ENCODE data around the gene GMEB2. TPM values are rescaled to one million over a fixed set of nuclear protein-coding genes. Genes with fewer than 3 reads are reported as not detected.
"Not testable (repeated sequence)": the region's sequence is repeated elsewhere in the genome, so short reads cannot be mapped to it uniquely, and the experiment has no call there.

The GMEB2 gene
- total and polyA plus RNA-seq, 10 of the 15 experiments (the other 5 are each of a cell fraction or from before 2014, with no cell fraction given) = 0.08 to 15.1 (median 6.9) TPM

GRCh38 chr20:63571087-63571478, 55.8 kb downstream of the GMEB2 start:
- ATAC-seq; H3K4me3 ChIP-seq; BruUV-seq (replicated peaks); H3K27ac ChIP-seq (ENCODE audit: control insufficient read depth, insufficient read depth); CTCF ChIA-PET; POLR2A ChIA-PET; in situ Hi-C loops (cut with MboI); H3K4me2 ChIP-seq (ENCODE audit: control insufficient read depth, insufficient read depth); H3K9ac ChIP-seq (ENCODE audit: control insufficient read depth, insufficient read depth, low read length); H3K27me3 ChIP-seq (replicated peaks in 1 of 2; ENCODE audit: control insufficient read depth in 2 of 2, insufficient read depth in 2 of 2, low read length in 1 of 2); SMC1A ChIA-PET (ENCODE audit: uncharacterized antibody, unreplicated experiment); H2AFZ ChIP-seq (ENCODE audit: control insufficient read depth, low read depth, low read length); DNase-seq (ENCODE audit: low read depth, low spot score); H3K9me3 ChIP-seq (replicated peaks; ENCODE audit: control insufficient read depth, insufficient read depth, low read length); H4K20me1 ChIP-seq (ENCODE audit: control insufficient read depth, insufficient read depth); intact Hi-C loops (cut with micrococcal nuclease; ENCODE audit: unreplicated experiment); FAIRE-seq; H3K36me3 ChIP-seq (ENCODE audit: control insufficient read depth in 2 of 2, insufficient read depth in 2 of 2, low read length in 1 of 2); H3K79me2 ChIP-seq (ENCODE audit: control insufficient read depth, insufficient read depth, low read length); RAD21 ChIA-PET (ENCODE audit: unreplicated experiment): not testable (repeated sequence)
- WGBS (ENCODE audit: insufficient coverage, insufficient replicate concordance, low lambda C conversion rate, missing lambda C conversion rate) = 53% methylated on average over 11 of the region's 11 CpGs
- peaks cover 34% of the 10 kb centered on the region for H3K4me1 ChIP-seq (ENCODE audit: control insufficient read depth, insufficient read depth, low read length)

GRCh38 chr20:63570281-63571086, 56.4 kb downstream of the GMEB2 start:
- SMC1A ChIA-PET (ENCODE audit: uncharacterized antibody, unreplicated experiment) = no interaction called here

More at GRCh38 chr20:63570281-63571086, 56.4 kb downstream of the GMEB2 start:
- Histone ChIP-seq H3K27ac (ENCODE audit: control insufficient read depth, insufficient read depth) (no peak overlapping the region), H3K4me3 (no peak overlapping the region), H3K27me3 (replicated peaks in 1 of 2; ENCODE audit: control insufficient read depth in 2 of 2, insufficient read depth in 2 of 2, low read length in 1 of 2) (no peaks in the 10 kb centered on the region), H4K20me1 (ENCODE audit: control insufficient read depth, insufficient read depth) (no peaks in the 10 kb centered on the region), H3K36me3 (ENCODE audit: control insufficient read depth in 2 of 2, insufficient read depth in 2 of 2, low read length in 1 of 2) (no peaks in the 10 kb centered on the region), H3K4me2 (ENCODE audit: control insufficient read depth, insufficient read depth) (no peak overlapping the region), H3K9me3 (replicated peaks; ENCODE audit: control insufficient read depth, insufficient read depth, low read length) (no peaks in the 10 kb centered on the region; the same call in 2 of the 3 replicates), H3K4me1 (ENCODE audit: control insufficient read depth, insufficient read depth, low read length) (peaks cover 34% of the 10 kb centered on the region), H3K79me2 (ENCODE audit: control insufficient read depth, insufficient read depth, low read length) (peaks cover 3% of the 10 kb centered on the region; the same call in 1 of the 2 replicates), H2AFZ (ENCODE audit: control insufficient read depth, low read depth, low read length) (no peak overlapping the region), H3K9ac (ENCODE audit: control insufficient read depth, insufficient read depth, low read length) (no peak overlapping the region)
- ChIA-PET POLR2A (interaction anchor here (0.6 kb wide), 2 partner anchors 15 to 297 kb away, joined by 3 read pairs; no protein-coding TSS in a partner anchor), CTCF (no interaction called here), RAD21 (ENCODE audit: unreplicated experiment) (no interaction called here)
- no TSS peak for BruUV-seq (replicated peaks)
- no peak for DNase-seq (ENCODE audit: low read depth, low spot score)
- 95% methylated on average over 24 of the region's 28 CpGs for WGBS (ENCODE audit: insufficient coverage, insufficient replicate concordance, low lambda C conversion rate, missing lambda C conversion rate)
- FAIRE-seq = no peak
- intact Hi-C loops (cut with micrococcal nuclease; ENCODE audit: unreplicated experiment) (no loop called here), in situ Hi-C loops (cut with MboI) (no loop called here)
- ATAC-seq = no peak
- TF ChIP-seq CBFB (IDR thresholded peaks at IDR 0.05; ENCODE audit: low read depth) (no peak), POLR2A (IDR thresholded peaks at IDR 0.05; ENCODE audit: low read depth, low read length) (peak; percentile 21; the same call in 1 of the 2 replicates), GABPA (IDR thresholded peaks at IDR 0.05; ENCODE audit: low read depth) (no peak), STAT1 (conservative IDR thresholded peaks at IDR 0.05) (no peak)
